Measurements from ENCODE around the gene LRRC40.
"Not testable (repeated sequence)": the region's sequence is repeated elsewhere in the genome, so short reads cannot be mapped to it uniquely, and the experiment has no call there.

The LRRC40 gene

DNA sequence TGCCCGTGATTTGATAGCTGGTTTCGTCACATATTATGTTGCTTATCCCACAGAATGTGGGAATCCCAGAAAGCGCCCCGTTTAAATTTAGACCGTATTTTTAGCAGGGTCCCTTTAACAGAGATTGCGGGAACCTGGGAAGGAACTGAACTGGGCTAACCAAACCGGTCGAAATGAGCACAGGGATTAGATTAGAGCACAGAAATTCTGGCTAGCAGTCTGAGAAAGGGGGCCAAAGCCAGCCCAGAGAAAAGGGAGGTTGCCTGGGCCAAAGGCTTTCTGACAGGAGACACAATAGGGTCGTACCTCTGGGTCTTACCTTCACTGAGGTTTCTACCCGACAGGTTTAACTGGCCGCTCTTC lies 327 bp downstream of the LRRC40 start:
- in situ Hi-C loops (cut with HindIII; ENCODE audit: low pct_ligation_motif_present, low pct_unique_long_range_greater_than_20kb, low sequenced_read_pairs), result no loop called here
- DNase-seq, result no peak

DNA sequence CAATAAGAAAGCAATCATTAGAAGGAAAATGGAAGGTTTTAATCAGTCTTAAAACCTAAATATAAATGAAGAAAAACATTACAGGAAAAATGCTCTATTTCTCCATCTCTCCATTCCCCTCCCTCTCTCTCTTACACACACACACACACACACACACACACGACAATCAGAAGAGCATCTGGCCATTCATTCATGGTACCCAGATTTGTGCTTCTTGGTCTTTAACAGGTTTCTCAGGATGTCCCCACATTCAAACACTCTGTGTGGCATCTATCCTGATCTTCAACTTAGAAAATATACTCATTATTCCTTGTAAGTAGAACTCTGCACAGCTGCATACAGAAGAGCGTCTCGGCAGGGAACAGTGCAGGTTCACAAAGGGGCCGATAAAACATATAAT lies 779 bp downstream of the LRRC40 start:
- in situ Hi-C loops (cut with HindIII; ENCODE audit: low pct_ligation_motif_present, low pct_unique_long_range_greater_than_20kb, low sequenced_read_pairs), result no loop called here
- no peak for DNase-seq

DNA sequence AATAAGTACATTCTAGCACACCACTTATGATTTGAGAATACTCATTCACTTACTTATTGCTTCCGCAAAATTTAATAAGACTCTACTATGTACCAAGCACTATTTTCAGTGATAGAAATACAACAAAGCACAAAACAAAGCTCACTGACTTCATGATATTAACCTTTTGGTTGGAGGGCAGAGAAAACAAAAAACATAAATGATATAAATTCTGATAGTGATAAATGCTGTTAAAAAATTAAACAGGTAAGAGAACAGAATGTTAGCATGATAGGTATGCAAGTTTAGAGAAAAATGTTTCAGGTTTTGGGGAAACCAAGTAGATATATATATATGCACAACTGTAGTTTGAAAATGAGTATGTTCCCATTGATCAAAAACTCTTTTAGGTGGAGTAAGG lies 1.2 kb downstream of the LRRC40 start:
- DNase-seq, result no peak

DNA sequence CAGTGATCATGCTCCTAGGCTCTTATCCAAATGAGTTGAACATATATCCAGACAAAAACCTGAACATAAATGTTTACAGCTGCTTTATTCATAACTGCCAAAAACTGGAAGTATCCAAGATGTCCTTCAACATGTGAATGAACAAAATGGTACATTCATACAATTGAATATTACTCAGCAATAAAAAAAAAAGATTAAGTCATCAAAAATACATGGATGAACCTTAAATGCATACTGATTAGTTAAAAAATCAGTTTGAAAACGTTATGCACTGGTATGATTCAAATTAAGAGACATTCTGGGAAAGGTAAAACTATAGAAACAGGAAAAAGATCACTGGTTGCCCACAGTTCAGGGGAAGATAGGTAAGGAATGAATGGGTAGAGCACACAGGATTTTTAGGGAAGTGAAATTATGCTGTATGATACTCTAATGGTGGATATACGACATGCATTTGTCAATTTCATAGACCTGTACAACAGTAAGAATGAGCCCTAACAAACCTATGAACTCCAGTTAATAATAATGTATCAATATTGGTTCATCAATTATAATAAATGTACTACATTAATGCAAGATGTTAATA lies 3.1 kb downstream of the LRRC40 start:
- no peak for DNase-seq
- in situ Hi-C loops (cut with HindIII; ENCODE audit: low pct_ligation_motif_present, low pct_unique_long_range_greater_than_20kb, low sequenced_read_pairs), result no loop called here

More for the DNA sequence above, 1.2 kb downstream of the LRRC40 start:
- in situ Hi-C loops (cut with HindIII; ENCODE audit: low pct_ligation_motif_present, low pct_unique_long_range_greater_than_20kb, low sequenced_read_pairs), result no loop called here

DNA sequence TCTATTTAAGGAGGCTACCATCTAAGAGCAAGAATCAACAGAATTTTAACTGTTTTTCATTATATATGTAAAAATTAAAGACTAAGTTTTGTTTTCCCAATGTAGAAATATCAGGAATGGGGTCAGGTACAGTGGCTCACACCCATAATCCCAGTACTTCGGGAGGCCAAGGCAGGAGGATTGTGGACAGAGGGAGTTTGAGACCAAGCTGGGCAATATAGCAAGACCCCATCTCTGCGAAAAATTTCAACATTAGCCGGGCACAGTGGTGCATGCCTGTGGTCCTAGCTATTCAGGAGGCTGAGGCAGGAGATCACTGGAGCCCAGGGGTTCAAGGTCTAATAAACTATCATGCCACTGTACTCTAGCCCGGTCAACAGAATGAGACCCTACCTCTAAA lies 5.3 kb downstream of the LRRC40 start:
- in situ Hi-C loops (cut with HindIII; ENCODE audit: low pct_ligation_motif_present, low pct_unique_long_range_greater_than_20kb, low sequenced_read_pairs), result no loop called here
- no peak for DNase-seq

DNA sequence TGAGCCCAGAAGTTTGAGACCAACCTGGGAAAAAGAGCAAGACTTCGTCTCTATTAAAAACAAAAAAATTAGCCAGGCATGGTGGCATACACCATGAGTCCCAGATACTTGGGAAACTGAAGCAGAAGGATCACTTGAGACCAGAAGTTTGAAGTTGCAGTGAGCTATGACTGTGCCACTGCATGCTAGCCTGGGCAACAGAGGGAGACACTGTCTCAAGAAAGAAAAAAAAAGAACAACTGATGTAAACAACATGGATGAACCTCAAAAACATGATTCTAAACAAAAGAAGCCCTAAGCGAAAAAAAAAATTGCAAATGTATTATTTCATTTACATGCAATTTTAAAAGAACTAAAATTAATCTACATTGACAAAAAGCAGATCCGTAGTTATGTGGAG lies 9.0 kb downstream of the LRRC40 start:
- in situ Hi-C loops (cut with HindIII; ENCODE audit: low pct_ligation_motif_present, low pct_unique_long_range_greater_than_20kb, low sequenced_read_pairs), result no loop called here
- DNase-seq, result no peak

DNA sequence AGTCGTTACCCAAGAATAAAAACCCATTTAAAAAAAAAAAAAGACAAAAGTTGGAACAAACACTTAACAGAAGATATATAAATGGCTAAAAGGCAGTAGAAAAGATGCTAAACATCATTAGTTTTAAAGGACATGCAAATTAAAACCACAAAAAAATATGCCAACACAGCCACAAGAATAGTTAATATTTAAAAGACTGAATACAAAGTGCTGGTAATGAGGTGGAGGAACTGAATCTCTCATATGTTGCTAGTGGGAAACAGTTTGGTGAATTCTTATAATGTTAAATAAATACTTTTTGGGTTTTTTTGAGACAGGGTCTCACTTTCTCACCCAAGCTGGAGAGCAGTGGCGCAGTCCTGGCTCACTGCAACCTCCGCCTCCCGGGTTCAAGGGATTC lies 10.0 kb downstream of the LRRC40 start:
- no peak for DNase-seq
- in situ Hi-C loops (cut with HindIII; ENCODE audit: low pct_ligation_motif_present, low pct_unique_long_range_greater_than_20kb, low sequenced_read_pairs), result no loop called here

DNA sequence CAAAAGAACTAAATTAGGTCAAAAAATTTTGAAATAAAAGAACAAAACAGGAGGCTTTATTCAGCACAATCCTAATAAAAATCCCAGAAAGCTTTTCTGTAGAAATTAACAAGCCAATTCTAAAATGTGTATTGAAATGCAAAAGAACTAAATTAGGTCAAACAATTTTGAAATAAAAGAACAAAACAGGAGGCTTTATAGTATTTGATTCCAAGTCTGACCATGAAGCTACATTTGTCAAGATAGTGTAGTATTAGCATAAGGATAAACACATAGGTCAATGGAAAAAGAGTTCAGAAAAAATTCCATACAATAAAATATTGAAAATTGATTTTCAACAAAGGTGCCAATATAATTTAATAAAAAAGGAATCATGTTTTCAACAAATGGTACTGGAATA lies 10.8 kb downstream of the LRRC40 start:
- in situ Hi-C loops (cut with HindIII; ENCODE audit: low pct_ligation_motif_present, low pct_unique_long_range_greater_than_20kb, low sequenced_read_pairs), result no loop called here

DNA sequence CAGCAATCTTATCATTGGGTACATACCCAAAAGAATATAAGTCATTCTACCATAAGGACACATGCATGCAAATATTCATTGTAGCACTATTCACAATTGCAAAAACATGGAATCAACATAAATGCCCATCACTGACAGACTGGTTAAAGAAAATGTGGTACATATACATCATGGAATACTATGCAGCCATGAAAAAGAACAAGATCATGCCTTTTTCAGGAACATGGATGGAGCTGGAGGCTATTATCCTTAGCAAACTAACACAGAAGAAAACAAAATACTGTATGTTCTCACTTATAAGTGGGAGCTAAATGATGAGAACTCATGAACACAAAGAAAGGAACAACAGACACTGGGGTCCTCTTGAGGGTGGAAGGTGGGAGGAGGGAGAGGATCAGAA lies 12.9 kb downstream of the LRRC40 start:
- DNase-seq; in situ Hi-C loops (cut with HindIII; ENCODE audit: low pct_ligation_motif_present, low pct_unique_long_range_greater_than_20kb, low sequenced_read_pairs): not testable (repeated sequence)

More for the DNA sequence above, 10.8 kb downstream of the LRRC40 start:
- no peak for DNase-seq

DNA sequence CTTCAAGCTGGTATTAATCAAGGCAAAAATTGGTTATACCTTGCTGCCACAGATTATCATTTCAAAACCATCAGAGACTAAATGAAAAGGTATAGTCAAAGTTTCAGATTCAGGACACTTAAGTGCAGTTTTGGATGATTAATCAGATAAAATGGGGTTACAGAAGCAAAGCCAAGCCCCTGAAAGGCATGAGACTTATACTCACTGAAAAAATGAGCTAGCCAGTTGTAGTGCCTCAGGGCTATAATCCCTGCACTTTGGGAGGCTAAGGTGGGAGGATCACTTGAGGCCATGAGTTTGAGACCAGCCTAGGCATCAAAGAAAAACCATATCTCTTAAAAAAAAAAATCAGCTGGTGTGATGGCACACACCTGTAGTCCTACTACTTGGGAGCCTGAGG lies 15.2 kb downstream of the LRRC40 start:
- DNase-seq, result no peak
- in situ Hi-C loops (cut with HindIII; ENCODE audit: low pct_ligation_motif_present, low pct_unique_long_range_greater_than_20kb, low sequenced_read_pairs), result no loop called here

DNA sequence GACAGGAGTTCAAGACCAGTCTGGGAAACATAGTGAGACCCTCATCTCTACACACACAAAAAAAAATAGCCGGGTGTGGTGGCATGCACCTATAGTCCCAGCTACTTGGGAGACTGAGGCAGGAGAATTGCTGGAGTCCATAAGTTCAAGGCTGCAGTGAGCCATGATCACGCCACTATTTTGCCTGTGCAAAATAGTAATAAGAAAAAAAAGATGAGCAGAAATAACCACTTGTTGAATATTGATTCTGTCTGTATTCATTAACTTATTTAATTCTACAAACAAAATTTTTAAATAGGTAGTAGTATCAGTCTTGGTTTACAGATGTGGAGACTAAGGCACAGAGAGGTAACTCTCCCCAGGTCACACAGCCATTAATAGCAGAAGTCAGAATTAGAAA lies 16.9 kb downstream of the LRRC40 start:
- in situ Hi-C loops (cut with HindIII; ENCODE audit: low pct_ligation_motif_present, low pct_unique_long_range_greater_than_20kb, low sequenced_read_pairs), result no loop called here
- DNase-seq, result no peak

DNA sequence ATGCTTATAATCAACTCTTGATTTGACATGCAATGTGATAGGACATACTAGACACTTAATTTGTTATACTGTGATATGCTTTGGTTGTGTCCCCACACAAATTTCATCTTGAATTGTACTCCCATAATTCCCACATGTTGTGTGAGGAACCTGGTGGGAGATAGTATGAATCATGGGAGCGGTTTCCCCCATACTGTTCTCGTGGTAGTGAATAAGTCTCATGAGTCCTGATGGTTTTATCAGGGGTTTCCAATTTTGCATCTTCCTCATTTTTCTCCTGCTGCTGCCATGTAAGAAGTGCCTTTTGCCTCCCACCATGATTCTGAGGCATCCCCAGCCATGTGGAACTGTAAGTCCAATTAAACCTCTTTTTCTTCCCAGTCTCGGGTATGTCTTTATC lies 20.2 kb downstream of the LRRC40 start:
- DNase-seq; in situ Hi-C loops (cut with HindIII; ENCODE audit: low pct_ligation_motif_present, low pct_unique_long_range_greater_than_20kb, low sequenced_read_pairs): not testable (repeated sequence)

DNA sequence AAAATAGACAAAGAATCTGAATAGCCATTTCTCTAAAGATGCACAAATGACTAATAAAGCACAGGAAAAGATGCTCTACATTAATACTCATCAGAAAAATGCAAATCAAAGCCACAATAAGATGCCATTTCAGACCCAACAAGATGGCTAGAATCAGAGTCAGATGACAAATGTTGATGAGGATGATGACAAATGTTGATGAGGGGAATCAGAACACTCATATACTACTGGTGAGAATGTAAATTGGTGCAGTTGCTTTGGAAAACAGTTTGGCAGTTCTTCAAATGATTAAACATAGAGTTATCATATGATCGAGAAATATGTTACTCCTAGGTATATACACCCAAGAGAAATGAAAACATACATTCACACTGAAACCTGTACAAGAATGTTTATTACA lies 33.9 kb downstream of the LRRC40 start:
- in situ Hi-C loops (cut with HindIII; ENCODE audit: low pct_ligation_motif_present, low pct_unique_long_range_greater_than_20kb, low sequenced_read_pairs), result no loop called here
- DNase-seq, result no peak

DNA sequence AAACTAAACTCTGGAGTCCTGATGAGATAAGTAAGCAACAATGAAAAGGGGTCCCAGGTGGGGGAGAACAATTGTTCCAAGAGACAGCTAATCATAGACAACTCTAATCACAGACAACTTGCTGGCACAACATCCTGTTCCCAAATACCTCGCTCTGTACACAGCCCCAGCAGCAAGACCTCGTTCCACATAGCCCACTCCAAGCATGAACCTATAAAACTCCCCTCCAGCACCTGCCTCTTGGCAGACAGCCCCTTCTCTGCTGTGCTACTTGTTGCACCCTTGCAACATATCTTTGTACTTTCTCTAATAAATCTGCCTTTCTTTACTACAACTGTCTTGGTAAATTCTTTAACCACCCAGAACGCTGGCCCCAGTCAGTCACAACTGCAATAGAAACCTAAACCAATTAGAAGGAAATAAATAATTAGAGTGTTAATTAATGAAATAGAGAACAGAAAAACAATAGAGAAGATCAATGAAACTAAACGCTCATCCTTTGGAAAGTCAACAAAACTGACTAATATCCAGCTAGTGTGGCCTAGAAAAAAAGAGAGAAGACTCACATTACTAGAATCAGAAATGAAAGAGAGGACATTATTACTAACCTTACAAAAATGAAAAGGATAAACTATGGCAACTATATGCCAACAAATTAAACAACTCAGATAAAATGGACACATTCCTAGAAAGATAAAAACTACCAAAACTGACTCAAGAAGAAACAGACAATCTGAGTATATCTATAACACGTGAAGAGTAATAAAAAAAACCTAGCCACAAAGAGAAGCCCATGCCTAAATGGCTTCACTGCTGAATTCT lies 36.1 kb downstream of the LRRC40 start:
- DNase-seq, result no peak
- in situ Hi-C loops (cut with HindIII; ENCODE audit: low pct_ligation_motif_present, low pct_unique_long_range_greater_than_20kb, low sequenced_read_pairs), result no loop called here

DNA sequence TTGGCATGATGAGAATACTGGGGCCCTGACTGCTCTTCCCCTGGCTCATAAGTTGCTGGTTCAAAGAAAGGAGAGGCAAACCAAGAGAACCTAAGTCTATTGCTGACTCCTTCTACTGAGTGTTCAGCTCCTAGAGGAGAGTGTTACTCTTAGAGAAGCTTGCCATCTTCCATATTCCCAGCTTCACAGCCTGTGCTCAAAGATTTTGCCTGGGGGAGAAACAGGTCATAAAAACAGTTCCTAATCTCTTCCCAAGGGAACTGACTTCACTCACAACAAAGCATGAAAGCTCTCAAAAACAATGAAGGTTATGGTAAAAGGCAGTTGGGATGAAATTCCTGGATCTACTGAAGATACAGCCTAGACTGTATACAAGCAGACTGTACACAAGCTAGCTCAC lies 37.1 kb downstream of the LRRC40 start:
- in situ Hi-C loops (cut with HindIII; ENCODE audit: low pct_ligation_motif_present, low pct_unique_long_range_greater_than_20kb, low sequenced_read_pairs), result no loop called here
- DNase-seq, result no peak

DNA sequence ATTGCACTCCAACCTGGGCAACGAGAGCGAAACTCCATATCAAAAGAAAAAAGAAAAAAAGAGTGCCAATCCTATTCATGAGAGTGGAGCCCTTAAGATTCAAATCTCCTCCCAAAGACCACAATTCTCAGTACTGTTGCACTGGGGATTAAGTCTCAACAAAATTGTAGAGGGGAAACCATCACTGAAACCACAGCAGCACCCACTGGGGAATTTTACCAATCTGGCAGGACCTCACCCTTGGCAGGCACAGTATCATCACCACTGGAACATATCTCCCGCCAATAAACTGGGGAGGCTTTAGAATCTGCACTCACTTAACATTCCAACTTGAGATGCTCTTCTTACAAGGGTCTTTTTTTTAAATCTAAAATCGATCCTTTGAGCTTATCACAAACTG lies 41.0 kb downstream of the LRRC40 start:
- in situ Hi-C loops (cut with HindIII; ENCODE audit: low pct_ligation_motif_present, low pct_unique_long_range_greater_than_20kb, low sequenced_read_pairs), result no loop called here
- no peak for DNase-seq

DNA sequence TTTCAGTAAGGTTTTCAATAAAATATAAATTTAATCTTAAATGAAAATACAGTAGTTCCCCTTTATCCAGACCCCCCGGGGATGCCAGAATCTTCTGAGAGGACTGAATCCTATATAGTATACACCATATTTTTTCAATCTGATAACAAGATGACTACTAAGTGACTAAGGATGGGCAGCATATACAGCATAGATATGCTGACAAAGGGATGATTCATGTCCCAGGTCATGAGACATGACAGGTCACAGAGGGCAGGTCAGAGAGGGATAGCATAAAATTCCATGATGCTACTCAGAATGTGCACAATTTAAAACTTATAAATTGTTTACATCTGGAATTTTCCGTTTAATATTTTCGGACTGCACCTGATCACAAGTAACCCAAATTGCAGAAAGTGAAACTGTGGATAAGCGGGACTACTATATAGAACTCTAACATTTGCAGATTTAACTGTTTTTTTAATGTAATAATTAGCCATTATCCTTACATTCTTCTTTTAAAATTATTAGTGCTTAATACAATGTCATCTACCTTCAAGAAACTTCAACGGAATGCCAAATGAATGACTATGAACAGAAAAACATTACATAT lies 48.8 kb downstream of the LRRC40 start:
- in situ Hi-C loops (cut with HindIII; ENCODE audit: low pct_ligation_motif_present, low pct_unique_long_range_greater_than_20kb, low sequenced_read_pairs), result no loop called here

DNA sequence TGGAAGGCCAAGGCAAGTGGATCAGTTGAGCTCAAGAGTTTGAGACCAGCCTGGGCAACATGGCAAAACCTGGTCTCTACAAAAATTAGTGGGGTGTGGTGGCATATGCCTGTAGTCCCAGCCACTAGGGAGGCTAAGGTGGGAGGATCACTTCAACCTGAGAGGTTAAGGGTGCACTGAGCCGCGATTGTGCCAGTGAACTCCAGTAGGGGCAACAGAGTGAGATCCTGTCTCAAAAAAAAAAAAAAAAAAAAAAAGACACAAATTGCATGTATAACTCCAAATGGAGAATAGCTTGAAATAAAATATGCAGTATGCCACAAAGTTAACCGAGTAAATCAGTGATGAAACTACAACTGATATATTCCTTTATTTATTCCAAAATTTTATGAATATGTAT lies 51.6 kb downstream of the LRRC40 start:
- in situ Hi-C loops (cut with HindIII; ENCODE audit: low pct_ligation_motif_present, low pct_unique_long_range_greater_than_20kb, low sequenced_read_pairs), result no loop called here

More for the DNA sequence above, 48.8 kb downstream of the LRRC40 start:
- DNase-seq, result peak; percentile 7

DNA sequence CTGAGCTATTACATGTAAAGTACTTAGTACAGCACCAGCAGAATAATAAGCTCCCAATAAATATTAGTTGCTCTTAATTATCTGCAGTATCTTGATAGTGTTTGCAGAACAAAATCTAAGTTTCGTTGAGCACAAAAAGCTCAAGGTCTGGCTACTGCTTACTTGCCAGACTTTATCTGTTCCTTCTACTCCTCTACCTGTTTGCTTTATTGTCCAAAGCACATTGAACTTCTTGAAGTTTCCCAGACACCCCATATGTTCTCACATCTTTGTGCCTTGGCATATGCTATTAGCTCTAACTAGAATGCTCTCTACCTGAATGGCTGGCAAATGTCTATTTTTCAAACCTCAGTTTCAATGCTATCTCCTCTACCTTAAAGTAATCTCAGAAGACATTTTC lies 54.9 kb downstream of the LRRC40 start:
- in situ Hi-C loops (cut with HindIII; ENCODE audit: low pct_ligation_motif_present, low pct_unique_long_range_greater_than_20kb, low sequenced_read_pairs), result no loop called here
- DNase-seq, result no peak

More for the DNA sequence above, 51.6 kb downstream of the LRRC40 start:
- DNase-seq, result no peak

DNA sequence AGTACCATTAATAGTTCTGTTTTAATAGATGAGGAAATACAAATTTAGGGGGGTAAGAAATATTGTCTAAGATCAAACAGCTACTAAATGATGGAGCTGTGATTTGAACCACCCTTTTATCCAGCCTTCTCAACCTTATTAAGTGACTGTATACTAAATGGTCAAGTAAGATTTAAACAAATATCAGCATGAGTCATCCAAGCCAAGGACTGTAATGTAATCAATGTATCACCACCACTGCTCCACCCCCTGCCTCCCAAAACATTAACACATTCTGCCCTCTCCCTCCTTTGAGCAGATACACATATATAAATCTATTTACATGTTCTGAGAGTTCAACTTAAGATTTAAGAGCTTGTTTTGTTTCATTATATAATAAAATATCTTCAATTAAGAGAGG lies 58.9 kb downstream of the LRRC40 start:
- DNase-seq, result no peak
- in situ Hi-C loops (cut with HindIII; ENCODE audit: low pct_ligation_motif_present, low pct_unique_long_range_greater_than_20kb, low sequenced_read_pairs), result no loop called here
